Adipose tissue (tissue), 3 donors: Measurements from ENCODE around the gene HMCN1. TPM values are rescaled to one million over a fixed set of nuclear protein-coding genes. Genes with fewer than 3 reads are reported as not detected.
"Not testable (repeated sequence)": the region's sequence is repeated elsewhere in the genome, so short reads cannot be mapped to it uniquely, and the experiment has no call there.

Experiments used
- H3K27ac ChIP-seq: one replicate; pipeline ENCODE4 v1.5.1; 2013; ENCODE audit warnings: low read depth, low read length
- WGBS, 3 donors: extraction: QIAGEN DNeasy Blood & Tissue Kit; methylation state at CpG; one replicate each; pipeline ENCODE4 v1.1.7; 2013; 5-methylcytosine and 5-hydroxymethylcytosine counted together
- polyA plus RNA-seq, 3 donors: library from polyadenylated mRNA; stranded (reverse); fragments of 200-250 nt; gene quantifications; one replicate each; pipeline ENCODE4 v1.2.3, GENCODE V29; 2013
- donor health status: healthy with polysubstance abuse.
- donor health status: Bipolar disorder and iron deficiency.
- donor health status: healthy.

The HMCN1 gene
- polyA plus RNA-seq, 3 donors, result 0.75 to 6.9 (median 3.8) TPM

DNA sequence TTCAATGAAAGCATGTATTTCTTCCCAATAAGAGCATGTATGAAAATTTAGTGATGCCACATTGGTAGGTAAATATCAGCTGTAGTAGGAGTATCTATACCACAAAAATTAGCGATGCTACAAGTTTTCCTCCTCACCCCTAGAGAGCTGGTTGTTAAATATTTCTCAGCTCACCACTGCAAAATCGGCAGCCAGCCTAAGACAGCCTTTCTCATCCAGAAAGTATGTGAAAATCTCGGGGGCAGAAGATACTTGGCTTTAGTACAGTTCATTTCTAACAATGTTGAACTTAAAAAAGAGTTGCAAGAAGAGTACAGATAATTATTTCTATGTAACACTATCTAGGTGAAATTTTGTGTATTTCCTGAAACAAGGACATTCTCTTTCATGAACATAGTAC, 405.5 kb downstream of the HMCN1 start:
- H3K27ac ChIP-seq, result no peak overlapping the region
- 48 to 68% (median 55%) methylated on average over 3 of the region's 3 CpGs for WGBS, 3 donors

- 76 to 97% (median 90%) methylated on average over 1 of the region's 1 CpG for WGBS, 3 donors
- H3K27ac ChIP-seq, result no peak overlapping the region
Measured at GRCh38 chr1:186142159-186142558, 408.0 kb downstream of the HMCN1 start.

- no peak overlapping the region for H3K27ac ChIP-seq
Measured at GRCh38 chr1:186142916-186143315, 408.7 kb downstream of the HMCN1 start.

DNA sequence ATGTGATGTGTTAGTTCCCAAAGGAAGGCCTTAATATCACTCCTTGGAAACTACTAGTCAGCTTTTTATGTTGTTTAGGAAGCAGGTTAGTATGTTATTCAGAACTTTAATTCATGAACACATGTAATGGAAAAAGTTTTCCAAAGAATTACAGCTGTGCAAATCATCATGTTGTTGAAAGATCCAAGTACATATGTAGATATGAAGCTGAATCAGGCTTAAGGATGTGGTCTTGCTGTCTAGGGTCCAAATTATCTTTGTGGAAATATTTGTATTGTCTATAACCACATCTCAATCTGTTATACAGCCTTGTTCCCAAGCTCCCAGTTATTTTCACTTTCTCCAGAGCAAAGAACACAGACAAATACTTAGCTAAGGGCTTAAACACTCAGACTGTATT, 409.3 kb downstream of the HMCN1 start:
- no peak overlapping the region for H3K27ac ChIP-seq

- WGBS, 3 donors, result 72 to 77% (median 76%) methylated on average over 5 of the region's 5 CpGs
- H3K27ac ChIP-seq, result no peak overlapping the region
Measured at GRCh38 chr1:186144505-186144904, 410.3 kb downstream of the HMCN1 start.

DNA sequence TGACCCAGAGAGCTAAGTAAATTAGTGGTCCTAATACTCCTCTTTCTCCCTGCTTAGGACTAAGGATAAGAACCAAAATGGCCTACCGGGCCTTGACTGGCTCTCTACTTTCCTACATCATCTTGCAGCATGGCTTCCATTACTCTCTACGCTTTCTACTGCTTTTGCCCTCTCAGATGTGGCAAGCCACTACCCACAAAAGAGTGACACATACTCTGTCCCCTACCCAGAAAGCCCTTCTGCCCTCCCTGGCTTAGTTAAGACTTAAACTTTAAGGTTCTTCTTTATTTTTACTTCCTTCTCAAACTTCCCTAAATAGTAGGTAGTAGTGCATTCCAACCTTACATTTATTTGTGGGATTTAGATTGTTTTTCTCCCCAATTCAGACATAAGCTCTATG, 412.8 kb downstream of the HMCN1 start:
- WGBS, 3 donors, result 78 to 92% (median 82%) methylated on average over 2 of the region's 2 CpGs
- no peak overlapping the region for H3K27ac ChIP-seq

DNA sequence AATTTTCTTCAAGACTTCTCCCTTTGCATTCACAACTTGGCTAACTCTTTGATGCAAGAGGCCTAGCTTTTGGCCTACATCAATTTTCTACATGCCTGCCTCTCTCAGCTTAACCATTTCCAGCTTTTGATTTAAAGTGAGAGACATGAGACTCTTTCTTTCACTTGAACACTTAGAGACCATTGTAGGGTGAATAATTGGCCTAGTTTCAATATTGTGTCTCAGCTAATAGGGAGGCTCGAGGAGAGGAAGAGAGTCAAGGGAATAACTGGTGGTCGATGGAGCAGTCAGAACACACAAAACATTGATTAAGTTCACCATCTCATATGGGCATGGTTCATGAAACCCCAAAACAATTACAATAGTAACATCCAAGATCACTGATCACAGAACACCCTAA, 415.4 kb downstream of the HMCN1 start:
- 65 to 83% (median 76%) methylated on average over 2 of the region's 2 CpGs for WGBS, 3 donors
- no peak overlapping the region for H3K27ac ChIP-seq

DNA sequence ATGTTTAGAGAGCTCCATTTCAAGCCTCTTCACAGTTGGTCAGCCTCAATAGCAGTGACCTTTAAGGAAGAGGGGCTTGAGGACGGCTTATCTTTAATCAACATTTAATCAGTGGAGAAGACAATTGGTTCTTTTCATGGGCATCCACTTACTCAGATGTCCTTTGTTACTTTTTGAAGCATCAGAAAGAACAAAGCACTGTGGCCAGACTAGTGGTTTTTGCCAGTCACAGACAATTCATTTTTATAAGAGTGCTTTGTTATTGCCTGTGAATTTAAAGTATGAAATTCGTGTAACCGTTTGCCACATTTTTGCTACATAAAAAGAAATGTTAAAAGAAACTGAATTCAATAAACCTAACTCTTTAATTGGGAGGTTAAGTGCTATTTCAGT, 418.0 kb downstream of the HMCN1 start:
- WGBS, 3 donors, result 59 to 80% (median 77%) methylated on average over 3 of the region's 3 CpGs
- no peak overlapping the region for H3K27ac ChIP-seq

GRCh38 chr1:186152620-186153239, 418.5 kb downstream of the HMCN1 start:
- 61 to 69% (median 66%) methylated on average over 5 of the region's 5 CpGs for WGBS, 3 donors
- no peak overlapping the region for H3K27ac ChIP-seq

- WGBS, 3 donors, result 57 to 72% (median 70%) methylated on average over 1 of the region's 1 CpG
Measured at GRCh38 chr1:186154651-186155050, 420.5 kb downstream of the HMCN1 start.

DNA sequence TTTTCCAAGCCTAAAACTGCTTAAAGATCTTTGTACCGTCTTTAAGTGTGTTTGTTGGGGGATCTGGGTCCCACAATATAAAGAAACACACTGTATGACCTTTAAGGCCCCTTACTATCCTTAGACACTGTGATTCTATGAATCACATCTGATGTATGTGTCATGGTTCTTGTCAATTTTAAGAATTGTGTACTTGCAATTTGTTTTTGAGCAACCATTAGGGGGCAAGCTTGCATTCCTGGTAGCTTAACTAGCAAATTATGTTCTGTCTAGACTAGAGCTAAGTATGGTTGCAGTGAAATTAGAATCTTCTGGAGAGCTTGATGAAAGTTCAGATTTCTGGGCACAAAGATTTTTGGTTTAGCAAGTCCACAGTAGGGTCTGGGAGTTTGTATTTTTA, 421.4 kb downstream of the HMCN1 start:
- H3K27ac ChIP-seq, result no peak overlapping the region
- 70 to 82% (median 76%) methylated on average over 1 of the region's 1 CpG for WGBS, 3 donors

More at GRCh38 chr1:186154651-186155050, 420.5 kb downstream of the HMCN1 start:
- no peak overlapping the region for H3K27ac ChIP-seq

GRCh38 chr1:186162895-186163294, 428.7 kb downstream of the HMCN1 start:
- WGBS, 3 donors, result 76 to 95% (median 91%) methylated on average over 6 to 7 of the region's 7 CpGs
- not testable (repeated sequence) for H3K27ac ChIP-seq

GRCh38 chr1:186164773-186165172, 430.6 kb downstream of the HMCN1 start:
- H3K27ac ChIP-seq, result no peak overlapping the region
- 44 to 92% (median 90%) methylated on average over 3 of the region's 3 CpGs for WGBS, 3 donors

DNA sequence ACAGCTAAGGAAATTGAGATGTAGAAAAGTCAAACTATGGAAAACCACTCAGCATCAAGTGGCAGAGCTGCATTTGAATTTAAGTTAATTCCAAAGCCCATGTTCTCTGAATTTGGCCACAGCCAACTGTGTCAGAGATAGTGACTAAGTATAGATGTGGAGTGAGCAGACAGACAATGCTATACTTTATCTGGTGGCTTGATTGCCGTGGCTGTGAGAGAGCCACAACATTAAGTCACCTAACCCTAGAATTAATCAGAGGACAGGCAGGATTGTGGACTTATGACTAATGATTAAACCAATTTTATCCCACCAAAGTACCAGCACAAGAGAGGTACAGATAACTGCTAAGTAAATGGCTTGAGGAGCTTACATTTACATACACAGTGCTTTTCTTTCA, 431.1 kb downstream of the HMCN1 start:
- WGBS, 3 donors, result 19 to 86% (median 78%) methylated on average over 1 of the region's 1 CpG
- no peak overlapping the region for H3K27ac ChIP-seq

- WGBS, 3 donors, result 93 to 95% (median 95%) methylated on average over 5 of the region's 5 CpGs
Measured at GRCh38 chr1:186167096-186167668, 433.0 kb downstream of the HMCN1 start.

DNA sequence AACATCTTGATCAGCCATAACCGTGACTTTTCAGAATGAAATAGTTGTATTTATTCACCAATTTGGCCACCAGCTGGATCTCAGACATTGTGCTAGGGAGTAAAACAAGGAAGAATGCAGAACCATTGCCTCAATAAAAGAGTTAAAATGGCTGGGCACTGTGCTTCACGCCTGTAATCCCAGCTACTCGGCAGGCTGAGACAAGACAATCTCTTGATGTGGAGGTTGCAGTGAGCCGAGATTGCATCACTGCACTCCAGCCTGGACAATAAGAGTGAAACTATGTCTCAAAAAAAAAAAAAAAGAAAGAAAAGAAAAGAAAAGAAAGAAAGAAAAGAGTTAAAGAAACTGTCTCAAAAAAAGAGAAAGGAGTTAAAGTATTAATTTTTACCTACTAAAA, 441.4 kb downstream of the HMCN1 start:
- 61 to 74% (median 69%) methylated on average over 4 of the region's 4 CpGs for WGBS, 3 donors
- no peak overlapping the region for H3K27ac ChIP-seq

More at GRCh38 chr1:186167096-186167668, 433.0 kb downstream of the HMCN1 start:
- no peak overlapping the region for H3K27ac ChIP-seq

DNA sequence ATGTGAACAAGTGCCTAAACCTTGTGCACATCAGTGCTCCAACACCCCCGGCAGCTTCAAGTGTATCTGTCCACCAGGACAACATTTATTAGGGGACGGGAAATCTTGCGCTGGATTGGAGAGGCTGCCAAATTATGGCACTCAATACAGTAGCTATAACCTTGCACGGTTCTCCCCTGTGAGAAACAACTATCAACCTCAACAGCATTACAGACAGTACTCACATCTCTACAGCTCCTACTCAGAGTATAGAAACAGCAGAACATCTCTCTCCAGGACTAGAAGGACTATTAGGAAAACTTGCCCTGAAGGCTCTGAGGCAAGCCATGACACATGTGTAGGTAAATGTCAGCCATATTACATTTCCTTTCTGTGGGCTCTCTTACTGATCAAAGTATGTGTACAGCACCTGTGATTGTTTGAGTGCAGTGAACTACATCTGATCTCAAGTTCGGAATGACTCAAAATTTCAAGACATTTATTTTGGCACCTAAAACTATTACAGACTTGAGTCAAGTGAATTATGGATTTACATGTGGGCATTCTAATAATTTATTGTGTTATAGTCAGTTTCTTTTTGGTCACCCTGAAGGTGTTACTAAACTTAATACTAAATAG, 444.3 kb downstream of the HMCN1 start:
- H3K27ac ChIP-seq, result no peak overlapping the region
- WGBS, 3 donors, result 86 to 97% (median 94%) methylated on average over 5 of the region's 5 CpGs

DNA sequence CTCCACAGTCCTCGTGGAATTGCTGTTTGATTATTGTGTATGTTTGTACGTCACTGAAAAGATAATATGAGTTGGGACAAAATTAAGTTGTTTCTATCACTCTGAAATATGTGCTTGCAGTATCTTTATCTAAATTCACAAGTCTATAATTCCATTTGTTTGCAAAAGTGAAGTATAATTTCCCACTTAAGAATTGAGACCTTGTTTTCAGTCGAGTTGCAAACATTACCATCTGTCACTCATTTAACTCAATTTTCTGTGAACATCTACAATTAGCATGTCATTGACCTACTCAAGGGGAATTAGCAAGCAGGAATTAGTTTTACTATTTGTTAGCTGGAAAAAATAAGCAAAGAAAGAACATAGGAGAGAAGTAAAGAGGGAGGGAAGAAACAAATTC, 445.0 kb downstream of the HMCN1 start:
- no peak overlapping the region for H3K27ac ChIP-seq
- WGBS, 3 donors, result 41 to 83% (median 76%) methylated on average over 3 of the region's 3 CpGs

DNA sequence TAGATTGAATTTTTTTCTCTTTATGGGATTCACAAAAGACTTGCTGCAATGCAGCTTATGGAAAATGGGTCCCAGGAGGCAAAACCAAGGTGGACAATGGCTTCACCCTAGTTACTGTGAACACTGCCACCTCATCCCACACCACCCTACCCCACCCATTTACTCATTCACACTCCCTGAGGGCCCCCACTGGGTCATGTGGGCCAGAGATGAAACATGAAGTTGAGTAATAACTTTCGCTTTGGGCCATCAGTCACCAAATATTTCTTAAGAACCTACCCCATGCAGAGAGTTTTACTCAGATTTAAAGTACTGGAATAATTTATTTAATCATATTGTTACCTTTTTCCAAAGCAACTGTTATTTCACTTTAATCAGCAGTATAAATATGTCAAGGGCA, 449.0 kb downstream of the HMCN1 start:
- 65 to 89% (median 71%) methylated on average over 1 of the region's 1 CpG for WGBS, 3 donors
- H3K27ac ChIP-seq, result no peak overlapping the region

DNA sequence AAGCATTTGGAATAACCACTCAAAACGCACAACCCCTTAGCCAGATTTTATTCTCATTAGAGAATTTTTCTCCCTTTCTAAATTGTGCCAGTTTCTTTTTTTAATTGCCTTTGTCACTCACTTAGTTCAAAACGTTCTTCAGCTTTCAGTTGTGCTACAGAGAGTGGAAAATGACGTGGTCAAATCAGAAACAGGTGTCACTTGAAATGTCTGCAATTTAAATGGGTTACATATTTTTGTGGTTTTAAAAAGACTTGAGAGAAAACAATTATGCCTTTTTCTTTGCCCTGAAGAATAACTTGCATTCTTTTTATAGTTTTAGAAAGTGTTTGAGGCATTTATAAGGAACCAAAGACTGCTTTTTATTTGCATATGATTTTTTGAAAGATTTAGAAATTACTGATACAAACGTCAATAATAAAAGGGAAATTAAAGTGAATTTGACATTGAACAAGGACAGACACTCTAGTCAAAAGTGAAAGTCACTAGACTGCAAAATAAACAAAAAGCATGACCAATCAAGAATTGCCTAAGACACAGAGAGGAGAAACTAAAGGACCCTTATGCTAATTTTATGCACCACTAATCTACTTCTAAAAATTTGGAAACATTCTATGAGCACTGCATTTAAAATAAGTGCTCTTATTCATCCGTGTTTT, 449.9 kb downstream of the HMCN1 start:
- H3K27ac ChIP-seq, result no peak overlapping the region
- 39 to 47% (median 41%) methylated on average over 5 of the region's 5 CpGs for WGBS, 3 donors
